Measurements from ENCODE around the gene ACSM3.
"Not testable (repeated sequence)": the region's sequence is repeated elsewhere in the genome, so short reads cannot be mapped to it uniquely, and the experiment has no call there.

ACSM3 gene

DNA sequence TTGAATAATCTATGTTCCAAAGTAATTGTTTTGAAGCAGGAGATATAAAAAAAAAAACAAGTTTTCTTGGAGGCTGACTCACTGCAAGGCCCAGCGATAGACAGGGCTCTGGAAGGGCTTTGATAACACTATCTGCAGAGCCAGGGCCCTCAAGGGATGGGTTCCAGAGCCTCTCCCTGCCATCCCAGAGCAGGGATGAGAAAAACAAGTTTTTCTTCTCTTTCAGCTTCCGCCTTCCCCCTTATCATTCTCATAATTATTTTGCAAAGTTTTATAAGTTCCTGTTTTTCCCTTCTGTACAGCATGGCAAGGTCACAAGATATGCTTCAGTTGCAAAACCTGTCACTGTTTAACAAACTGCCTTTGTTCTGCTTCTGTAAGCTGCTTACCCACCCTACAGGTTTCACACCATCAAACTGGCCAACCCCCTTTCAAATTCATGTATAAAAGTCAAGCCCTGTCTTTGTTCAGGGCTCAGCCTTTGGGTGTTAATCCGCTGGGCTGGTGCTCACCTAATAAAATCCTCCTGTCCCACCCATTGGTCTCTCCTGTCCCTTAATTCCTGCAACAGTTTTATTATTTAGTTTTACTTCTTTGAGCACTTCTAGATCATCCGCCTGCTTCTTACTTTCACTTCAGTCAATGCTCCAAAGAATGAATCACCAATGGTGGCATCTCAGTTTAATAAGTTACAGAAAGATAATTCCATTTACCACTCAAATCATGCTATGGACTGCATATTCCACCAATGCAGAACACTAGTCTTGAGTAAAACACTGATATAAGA, 16.6 kb upstream of the ACSM3 start:
- Mint-ChIP-seq H3K27ac (no peak overlapping the region), H3K36me3 (no peaks in the 10 kb centered on the region), H3K9me3 (peaks cover 6% of the 10 kb centered on the region), H3K4me3 (no peak overlapping the region), H3K4me1 (no peaks in the 10 kb centered on the region)
- no peak for DNase-seq (ENCODE audit: low spot score in 2 of 2)
- ATAC-seq, result no peak

GRCh38 chr16:20749474-20749873, 14.3 kb upstream of the ACSM3 start:
- Mint-ChIP-seq H3K4me1 (no peaks in the 10 kb centered on the region), H3K36me3 (no peaks in the 10 kb centered on the region), H3K27ac (no peak overlapping the region), H3K4me3 (no peak overlapping the region), H3K9me3 (peaks cover 7% of the 10 kb centered on the region)
- ATAC-seq (no peak), DNase-seq (ENCODE audit: low spot score in 2 of 2) (no peak)

- no peak overlapping the region for H3K27ac Mint-ChIP-seq
- H3K4me3 Mint-ChIP-seq, result no peak overlapping the region
Observed at GRCh38 chr16:20750558-20750957, 13.3 kb upstream of the ACSM3 start.

DNA sequence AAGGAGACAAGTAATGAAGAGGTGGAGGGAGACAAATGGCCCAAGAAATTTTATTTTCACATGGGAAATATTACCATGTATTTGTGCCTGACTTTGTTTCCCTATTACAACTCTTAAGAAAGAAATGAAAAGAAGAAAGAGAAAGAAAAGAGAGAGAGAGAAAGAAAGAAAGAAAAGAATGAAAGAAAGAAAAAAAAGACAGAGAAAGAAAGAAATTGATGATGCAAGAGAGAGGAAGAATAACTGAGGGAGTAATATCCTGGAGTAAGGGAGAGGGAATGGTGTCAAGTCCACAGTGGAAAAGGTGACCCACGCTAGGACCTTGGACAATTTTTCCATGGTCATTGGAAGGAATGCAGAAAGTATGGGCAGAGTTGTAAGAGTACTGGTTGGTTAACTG, 10.1 kb upstream of the ACSM3 start:
- Mint-ChIP-seq H3K36me3 (no peaks in the 10 kb centered on the region), H3K4me1 (no peaks in the 10 kb centered on the region), H3K27ac (no peak overlapping the region)

More at GRCh38 chr16:20750558-20750957, 13.3 kb upstream of the ACSM3 start:
- no peak for ATAC-seq
- Mint-ChIP-seq H3K9me3 (peaks cover 9% of the 10 kb centered on the region), H3K36me3 (no peaks in the 10 kb centered on the region), H3K4me1 (no peaks in the 10 kb centered on the region)
- DNase-seq (ENCODE audit: low spot score in 2 of 2), result no peak

DNA sequence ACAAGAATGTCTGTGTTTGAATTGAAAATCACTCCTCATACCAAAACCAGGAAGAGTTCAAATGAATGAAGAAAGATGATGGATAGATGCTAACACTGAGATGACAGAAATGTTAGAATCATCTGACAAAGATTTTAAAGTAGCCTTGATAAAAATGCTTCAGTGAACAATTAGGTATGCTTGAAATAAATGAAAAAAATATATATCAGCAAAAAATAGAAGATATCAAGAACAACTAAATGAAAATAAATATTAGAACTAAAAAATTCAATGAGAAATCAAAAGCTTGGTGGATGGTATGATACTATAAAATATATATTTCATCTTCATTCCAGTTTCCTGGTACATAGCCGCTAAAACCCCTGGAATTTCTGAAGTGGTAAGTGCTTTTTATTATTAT, 8.6 kb upstream of the ACSM3 start:
- ATAC-seq, result no peak
- Mint-ChIP-seq H3K9me3 (peaks cover 3% of the 10 kb centered on the region), H3K27ac (no peak overlapping the region), H3K36me3 (no peaks in the 10 kb centered on the region), H3K4me3 (no peak overlapping the region), H3K4me1 (no peaks in the 10 kb centered on the region)
- no peak for DNase-seq (ENCODE audit: low spot score in 2 of 2)

More for the DNA sequence above, 10.1 kb upstream of the ACSM3 start:
- Mint-ChIP-seq H3K4me3 (no peak overlapping the region), H3K9me3 (peaks cover 3% of the 10 kb centered on the region)
- ATAC-seq, result no peak
- no peak for DNase-seq (ENCODE audit: low spot score in 2 of 2)

- not testable (repeated sequence) for H3K36me3 Mint-ChIP-seq; ATAC-seq; H3K27ac Mint-ChIP-seq; H3K4me1 Mint-ChIP-seq; H3K9me3 Mint-ChIP-seq; H3K4me3 Mint-ChIP-seq; DNase-seq (ENCODE audit: low spot score in 2 of 2)
Observed at GRCh38 chr16:20755799-20756198, 8.0 kb upstream of the ACSM3 start.

- no peak overlapping the region for H3K27ac Mint-ChIP-seq
Observed at GRCh38 chr16:20760346-20760745, 3.5 kb upstream of the ACSM3 start.

DNA sequence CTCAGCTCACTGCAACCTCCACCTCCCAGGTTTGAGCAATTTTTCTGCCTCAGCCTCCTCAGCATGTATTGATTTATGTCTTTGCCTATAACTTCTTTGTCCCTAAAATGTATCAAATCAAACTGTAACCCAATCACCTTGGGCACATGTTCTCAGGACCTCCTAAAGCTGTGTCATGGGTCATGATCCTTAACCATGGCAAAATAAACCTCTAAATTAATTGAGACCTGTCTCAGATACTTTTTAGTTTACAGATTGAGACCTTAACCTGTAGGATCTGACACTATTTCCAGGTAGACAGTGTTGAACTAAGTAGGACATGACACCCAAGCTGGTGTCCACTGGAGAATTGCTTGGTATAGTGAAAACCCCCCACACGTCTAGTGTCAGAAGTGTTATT, 2.6 kb upstream of the ACSM3 start:
- Mint-ChIP-seq H3K9me3 (no peaks in the 10 kb centered on the region), H3K36me3 (no peaks in the 10 kb centered on the region), H3K4me1 (peaks cover 17% of the 10 kb centered on the region), H3K4me3 (no peak overlapping the region), H3K27ac (no peak overlapping the region)
- ATAC-seq (no peak), DNase-seq (ENCODE audit: low spot score in 2 of 2) (no peak)

More at GRCh38 chr16:20760346-20760745, 3.5 kb upstream of the ACSM3 start:
- no peak overlapping the region for H3K4me3 Mint-ChIP-seq
- ATAC-seq, result no peak
- H3K36me3 Mint-ChIP-seq, result no peaks in the 10 kb centered on the region
- peaks cover 17% of the 10 kb centered on the region for H3K4me1 Mint-ChIP-seq
- H3K9me3 Mint-ChIP-seq, result no peaks in the 10 kb centered on the region
- DNase-seq (ENCODE audit: low spot score in 2 of 2), result no peak

DNA sequence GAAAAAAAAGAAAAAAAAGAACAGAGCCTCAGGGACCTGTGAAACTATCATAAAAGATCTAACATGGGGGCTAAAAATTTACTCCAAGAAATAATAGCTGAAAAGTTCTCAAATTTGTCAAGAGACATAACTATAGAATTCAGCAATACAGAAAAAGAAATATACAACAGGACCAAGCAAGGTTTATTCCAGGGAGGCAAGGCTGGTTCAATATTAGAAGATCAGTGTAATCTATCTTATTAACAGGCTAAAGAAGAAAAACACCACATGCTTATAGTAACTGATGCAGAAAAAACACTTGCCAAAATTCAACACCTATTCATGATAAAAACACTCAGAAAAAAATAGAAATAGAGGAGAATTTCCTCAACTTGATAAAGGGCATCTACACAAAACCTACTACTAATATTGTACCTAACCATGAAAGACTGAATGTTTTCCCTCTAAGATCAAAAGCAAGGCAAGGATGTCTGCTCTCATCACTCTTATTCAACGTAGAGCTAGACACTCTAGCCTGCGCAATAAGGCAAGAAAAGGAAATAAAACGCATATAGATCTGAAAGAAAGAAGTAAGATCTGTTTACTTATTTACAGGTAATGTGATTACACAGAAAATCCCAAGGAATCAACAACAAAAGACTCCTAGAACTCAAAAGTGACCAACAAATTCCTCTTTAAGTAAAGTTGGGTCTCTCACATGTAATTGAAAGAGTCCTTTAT, 1.2 kb upstream of the ACSM3 start:
- peak overlapping the region; percentile 83 for H3K27ac Mint-ChIP-seq
- no peaks in the 10 kb centered on the region for H3K9me3 Mint-ChIP-seq
- H3K4me1 Mint-ChIP-seq, result peaks cover 17% of the 10 kb centered on the region
- H3K4me3 Mint-ChIP-seq, result peak overlapping the region; percentile 70
- DNase-seq (ENCODE audit: low spot score in 2 of 2) (no peak), ATAC-seq (no peak)
- H3K36me3 Mint-ChIP-seq, result no peaks in the 10 kb centered on the region

DNA sequence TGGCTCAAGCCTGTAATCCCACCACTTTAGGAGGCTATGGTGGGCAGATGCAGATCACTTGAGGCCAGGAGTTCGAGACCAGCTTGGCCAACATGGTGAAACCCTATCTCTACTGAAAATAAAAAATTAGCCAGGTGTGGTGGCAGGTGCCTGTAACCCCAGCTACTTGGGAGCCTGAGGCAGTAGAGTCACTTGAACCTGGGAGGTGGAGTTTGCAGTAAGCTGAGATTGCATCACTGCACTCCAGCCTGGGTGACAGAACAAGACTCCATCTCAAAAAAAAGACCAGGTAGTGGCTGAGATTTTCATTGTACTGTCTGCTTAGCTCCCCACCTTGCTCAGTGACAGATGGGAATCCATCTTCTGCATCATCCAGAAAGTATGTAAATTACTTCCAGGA, 634 bp downstream of the ACSM3 start:
- H3K27ac Mint-ChIP-seq; H3K36me3 Mint-ChIP-seq; DNase-seq (ENCODE audit: low spot score in 2 of 2); ATAC-seq; H3K9me3 Mint-ChIP-seq: not testable (repeated sequence)
- H3K4me3 Mint-ChIP-seq, result peak overlapping the region; percentile 70
- peaks cover 17% of the 10 kb centered on the region for H3K4me1 Mint-ChIP-seq

GRCh38 chr16:20765732-20766131, 1.9 kb downstream of the ACSM3 start:
- ATAC-seq (no peak), DNase-seq (ENCODE audit: low spot score in 2 of 2) (no peak)
- Mint-ChIP-seq H3K9me3 (no peaks in the 10 kb centered on the region), H3K27ac (no peak overlapping the region), H3K4me1 (peaks cover 17% of the 10 kb centered on the region), H3K36me3 (no peaks in the 10 kb centered on the region), H3K4me3 (no peak overlapping the region)

DNA sequence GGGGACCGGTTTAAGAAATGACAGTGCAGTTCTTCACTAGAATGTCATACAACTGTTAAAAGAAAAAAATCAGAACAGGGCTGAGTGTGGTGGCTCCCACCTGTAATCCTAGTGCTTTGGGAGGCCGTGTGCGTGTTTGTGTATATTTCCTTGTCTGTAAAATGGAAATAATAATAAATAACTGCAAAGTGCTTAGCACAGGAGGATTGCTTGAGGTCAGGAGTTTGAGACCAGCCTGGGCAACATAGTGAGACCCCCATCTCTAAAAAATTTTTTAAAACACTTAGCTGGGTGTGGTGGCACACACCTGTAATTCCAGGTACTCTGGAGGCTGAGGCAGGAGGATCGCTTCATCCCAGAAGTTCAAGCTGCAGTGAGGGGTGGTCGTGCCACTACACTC, 2.5 kb downstream of the ACSM3 start:
- DNase-seq (ENCODE audit: low spot score in 2 of 2), result no peak
- peaks cover 17% of the 10 kb centered on the region for H3K4me1 Mint-ChIP-seq
- no peak overlapping the region for H3K4me3 Mint-ChIP-seq
- H3K9me3 Mint-ChIP-seq, result no peaks in the 10 kb centered on the region
- no peak overlapping the region for H3K27ac Mint-ChIP-seq
- H3K36me3 Mint-ChIP-seq, result no peaks in the 10 kb centered on the region
- ATAC-seq, result no peak

- H3K9me3 Mint-ChIP-seq, result no peaks in the 10 kb centered on the region
- peaks cover 14% of the 10 kb centered on the region for H3K4me1 Mint-ChIP-seq
- DNase-seq (ENCODE audit: low spot score in 2 of 2), result no peak
- ATAC-seq, result no peak
- H3K27ac Mint-ChIP-seq, result no peak overlapping the region
- H3K36me3 Mint-ChIP-seq, result no peaks in the 10 kb centered on the region
- no peak overlapping the region for H3K4me3 Mint-ChIP-seq
Observed at GRCh38 chr16:20767577-20767976, 3.8 kb downstream of the ACSM3 start.

- no peak overlapping the region for H3K4me3 Mint-ChIP-seq
- H3K36me3 Mint-ChIP-seq, result no peaks in the 10 kb centered on the region
- H3K27ac Mint-ChIP-seq, result no peak overlapping the region
- ATAC-seq, result no peak
- H3K4me1 Mint-ChIP-seq, result peaks cover 9% of the 10 kb centered on the region
- H3K9me3 Mint-ChIP-seq, result no peaks in the 10 kb centered on the region
- DNase-seq (ENCODE audit: low spot score in 2 of 2), result no peak
Observed at GRCh38 chr16:20768121-20768520, 4.3 kb downstream of the ACSM3 start.

GRCh38 chr16:20768818-20769217, 5.0 kb downstream of the ACSM3 start:
- ATAC-seq (no peak), DNase-seq (ENCODE audit: low spot score in 2 of 2) (no peak)
- H3K36me3 Mint-ChIP-seq, result no peaks in the 10 kb centered on the region

DNA sequence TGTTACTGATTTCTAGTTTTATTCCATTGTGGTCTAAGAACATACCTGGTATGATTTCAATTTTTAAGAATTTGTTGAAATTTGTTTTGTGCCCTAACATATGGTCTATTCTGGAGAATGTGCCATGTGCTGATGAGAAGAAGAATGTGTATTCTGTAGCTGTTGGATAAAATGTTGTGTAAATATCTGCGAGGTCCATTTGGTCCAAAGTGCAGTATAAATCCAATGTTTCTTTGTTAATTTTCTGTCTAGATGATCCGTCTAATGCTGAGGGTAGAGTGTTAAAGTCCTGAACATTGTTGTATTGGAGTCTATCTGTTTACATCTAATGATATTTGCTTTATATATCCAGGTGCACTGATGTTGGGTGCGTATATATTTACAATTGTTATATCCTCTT, 9.9 kb downstream of the ACSM3 start:
- ATAC-seq (no peak), DNase-seq (ENCODE audit: low spot score in 2 of 2) (no peak)
- Mint-ChIP-seq H3K36me3 (no peaks in the 10 kb centered on the region), H3K4me1 (no peaks in the 10 kb centered on the region), H3K9me3 (no peaks in the 10 kb centered on the region), H3K27ac (no peak overlapping the region), H3K4me3 (no peak overlapping the region)

More at GRCh38 chr16:20768818-20769217, 5.0 kb downstream of the ACSM3 start:
- Mint-ChIP-seq H3K27ac (no peak overlapping the region), H3K4me1 (peaks cover 2% of the 10 kb centered on the region), H3K4me3 (no peak overlapping the region), H3K9me3 (no peaks in the 10 kb centered on the region)
